NCI-H2227 treated with DMSO at 0.1 percent for 48 hours (cell line): ENCODE measurements around the gene PIP5K1A.
"Not testable (repeated sequence)": the region's sequence is repeated elsewhere in the genome, so short reads cannot be mapped to it uniquely, and the experiment has no call there.

Experiments used
- DNase-seq: peaks from one replicate; lab custom pipeline; 2025; lab: John Stamatoyannopoulos, UW

Gene PIP5K1A

GRCh38 chr1:151193304-151193703 is 5.0 kb upstream of the PIP5K1A start:
- no peak for DNase-seq

- no peak for DNase-seq
Observed at GRCh38 chr1:151193856-151194255, 4.5 kb upstream of the PIP5K1A start.

- DNase-seq: not testable (repeated sequence)
Observed at GRCh38 chr1:151194894-151195594, 3.3 kb upstream of the PIP5K1A start.

DNA sequence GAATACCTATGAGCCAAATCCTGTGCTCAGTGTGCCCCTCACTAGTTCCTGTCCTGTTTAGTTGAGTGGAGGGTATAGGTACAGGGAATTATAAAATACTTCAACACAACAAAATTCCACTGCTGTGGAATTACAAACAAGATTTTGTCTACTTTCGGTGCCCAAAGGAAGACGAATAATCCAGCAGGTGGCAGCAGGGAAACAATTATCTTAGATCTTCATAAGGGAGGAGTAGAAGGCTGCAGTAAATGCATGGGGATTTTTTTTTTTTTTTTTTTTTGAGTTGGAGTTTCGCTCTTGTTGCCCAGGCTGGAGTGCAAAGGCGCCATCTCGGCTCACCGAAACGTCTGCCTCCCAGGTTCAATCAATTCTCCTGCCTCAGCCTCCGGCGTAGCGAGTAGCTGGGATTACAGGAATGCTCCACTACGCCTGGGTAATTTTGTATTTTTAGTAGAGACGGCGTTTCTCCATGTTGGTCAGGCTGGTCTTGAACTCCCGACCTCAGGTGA is 2.0 kb upstream of the PIP5K1A start:
- peak; percentile 78 for DNase-seq

- DNase-seq: no peak
Observed at GRCh38 chr1:151197863-151198253, 494 bp upstream of the PIP5K1A start.

- DNase-seq: no peak
Observed at GRCh38 chr1:151199873-151200581, 1.7 kb downstream of the PIP5K1A start.

DNA sequence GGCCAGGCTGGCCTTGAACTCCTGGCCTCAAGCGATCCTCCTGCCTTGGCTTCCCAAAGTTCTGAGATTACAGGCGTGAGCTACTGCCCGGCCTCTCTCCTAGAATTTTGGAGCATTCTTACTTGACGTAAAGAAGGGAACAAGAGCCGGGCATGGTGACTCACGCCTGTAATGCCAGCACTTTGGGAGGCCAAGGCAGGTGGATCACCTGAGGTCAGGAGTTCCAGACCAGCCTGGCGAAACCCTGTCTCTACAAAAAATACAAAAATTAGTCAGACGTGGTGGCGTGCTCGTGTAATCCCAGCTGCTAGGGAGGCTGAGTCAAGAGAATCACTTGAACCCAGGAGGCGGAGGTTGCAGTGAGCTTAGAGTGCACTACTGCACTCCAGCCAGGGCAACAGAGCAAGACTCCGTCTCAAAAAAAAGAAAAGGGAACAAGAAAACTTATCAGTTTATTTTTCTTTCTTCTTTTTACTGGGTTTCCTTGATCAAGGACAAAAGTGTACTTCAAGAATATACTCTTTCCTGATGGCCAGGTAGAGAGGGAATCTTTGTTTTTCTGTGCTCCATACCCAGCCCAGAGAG is 7.1 kb downstream of the PIP5K1A start:
- DNase-seq: not testable (repeated sequence)

- DNase-seq: peak; percentile 19
Observed at GRCh38 chr1:151210830-151211229, 12.5 kb downstream of the PIP5K1A start.

DNA sequence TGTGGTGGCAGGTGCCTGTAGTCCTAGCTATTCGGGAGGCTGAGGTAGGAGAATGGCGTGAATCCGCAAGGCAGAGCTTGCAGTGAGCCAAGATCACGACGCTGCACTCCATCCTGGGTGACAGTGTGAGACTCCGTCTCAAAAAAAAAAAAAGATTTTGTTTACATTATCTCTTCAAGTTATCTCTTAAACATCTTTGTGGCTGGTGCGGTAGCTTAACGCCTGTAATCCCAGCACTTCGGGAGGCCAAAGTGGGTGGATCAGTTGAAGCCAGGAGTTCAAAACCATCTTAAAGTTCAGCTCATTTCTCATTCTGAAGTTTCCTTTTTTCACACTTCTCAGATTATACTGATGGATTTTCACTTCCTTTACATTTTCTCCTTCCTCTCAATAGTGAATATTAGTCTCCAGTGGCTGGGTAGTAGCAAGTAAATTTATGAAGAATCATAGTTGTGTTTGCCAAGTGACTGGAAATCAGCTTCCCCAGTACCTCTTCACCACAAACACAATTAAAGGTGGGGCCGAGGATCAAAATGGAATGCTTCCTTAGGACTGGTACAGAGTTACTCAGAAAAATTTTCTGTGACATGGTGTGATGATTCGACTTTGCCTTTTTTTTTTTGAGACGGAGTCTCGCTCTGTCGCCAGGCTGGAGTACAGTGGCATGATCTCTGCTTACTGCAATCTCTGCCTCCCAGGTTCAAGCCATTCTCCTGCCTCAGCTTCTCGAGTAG is 13.8 kb downstream of the PIP5K1A start:
- no peak for DNase-seq

DNA sequence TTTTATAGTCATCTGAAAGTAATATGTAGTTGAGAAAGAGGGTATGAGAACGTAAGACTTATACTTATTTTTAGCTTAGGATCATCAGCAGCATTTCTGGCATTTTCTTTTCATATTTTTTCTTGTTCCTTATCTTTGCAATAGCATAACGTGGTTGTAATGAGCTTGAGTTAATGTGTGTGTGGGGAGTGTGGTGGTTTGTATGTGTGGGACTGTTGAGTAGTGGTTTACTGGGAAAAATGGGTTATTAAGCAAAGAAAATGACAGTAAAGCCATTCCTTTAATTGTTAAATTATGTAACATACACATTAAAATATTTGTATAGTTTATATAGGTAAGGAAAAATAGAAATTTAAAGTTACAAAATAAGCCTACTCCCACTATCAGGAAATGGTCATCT is 15.2 kb downstream of the PIP5K1A start:
- DNase-seq: no peak

DNA sequence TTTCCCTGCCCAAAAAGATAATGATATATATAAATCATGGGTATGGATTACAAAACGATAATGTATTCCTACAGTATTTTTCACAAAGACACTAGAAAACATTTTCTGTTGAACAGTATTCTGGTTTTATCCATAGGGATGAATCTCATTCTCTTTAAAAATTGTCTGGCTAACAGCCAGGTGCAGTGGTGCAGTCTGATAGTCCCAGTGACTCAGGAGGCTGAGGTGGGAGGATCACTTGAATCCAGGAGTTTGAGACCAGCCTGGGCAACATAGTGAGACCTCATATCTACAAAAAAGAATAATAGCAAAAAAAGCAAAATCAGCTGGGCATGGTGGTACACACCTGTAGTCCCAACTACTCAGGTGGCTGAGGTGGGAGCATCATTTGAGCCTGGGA is 23.3 kb downstream of the PIP5K1A start:
- no peak for DNase-seq

GRCh38 chr1:151222130-151222529 is 23.8 kb downstream of the PIP5K1A start:
- no peak for DNase-seq

- DNase-seq: no peak
Observed at GRCh38 chr1:151235235-151235634, 36.9 kb downstream of the PIP5K1A start.

DNA sequence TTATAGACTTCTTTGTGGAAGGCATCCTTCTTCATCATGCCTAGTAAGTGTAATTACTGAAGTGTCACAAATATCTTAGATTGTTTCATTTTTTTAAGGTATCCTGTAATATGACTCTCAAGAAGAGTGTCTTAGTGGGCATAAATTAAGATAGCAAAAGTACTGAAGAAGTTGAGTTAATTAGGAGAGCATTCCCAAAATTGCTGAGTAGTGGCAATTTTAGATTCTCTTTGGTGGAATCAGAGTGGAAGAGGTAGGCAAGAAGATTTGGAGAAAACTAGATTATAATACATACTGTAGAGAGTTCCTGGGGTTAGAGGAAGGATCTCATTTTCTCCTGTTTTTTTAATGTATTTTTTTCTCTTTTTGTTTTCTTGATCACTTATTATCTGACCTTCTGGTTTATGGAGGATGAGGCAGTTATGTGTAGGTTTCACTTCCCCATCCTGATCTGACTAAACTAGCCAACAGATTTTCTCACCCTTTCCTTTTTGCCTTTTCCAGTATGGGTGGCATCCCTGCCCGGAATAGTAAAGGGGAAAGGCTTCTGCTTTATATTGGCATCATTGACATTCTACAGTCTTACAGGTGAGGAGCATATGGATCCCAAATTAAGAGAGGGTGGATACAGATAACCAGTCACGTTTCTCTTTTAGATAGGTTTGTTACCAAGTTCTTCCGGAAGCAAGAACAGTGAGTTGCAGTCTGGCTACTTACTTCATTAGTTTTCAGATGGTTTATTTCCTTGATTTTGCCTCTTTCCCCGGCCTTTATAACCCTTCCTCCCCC is 39.5 kb downstream of the PIP5K1A start:
- DNase-seq: no peak

GRCh38 chr1:151238467-151238739 is 40.1 kb downstream of the PIP5K1A start:
- no peak for DNase-seq

GRCh38 chr1:151242442-151242841 is 44.1 kb downstream of the PIP5K1A start:
- DNase-seq: no peak

GRCh38 chr1:151243683-151244216 is 45.4 kb downstream of the PIP5K1A start:
- DNase-seq: no peak

- DNase-seq: no peak
Observed at GRCh38 chr1:151246786-151247185, 48.4 kb downstream of the PIP5K1A start.

- DNase-seq: peak; percentile 82
Observed at GRCh38 chr1:151251656-151252470, 53.5 kb downstream of the PIP5K1A start.
